Testis (tissue), 2 donors: ENCODE data around the gene TMEM174.

ENCODE experiments used
- CTCF ChIP-seq, 3 experiments: fragments of 450-650 bp in 2 of 3; fragments of 200-600 bp in 1 of 3; sonication (generic) in 1 of 3; IDR thresholded peaks; one replicate each; pipeline ENCODE4 v1.5.1; 2016 to 2019; ENCODE audit warnings: antibody characterized with exemption in 3 of 3, mild to moderate bottlenecking in 2 of 3, moderate library complexity in 1 of 3
- POLR2A ChIP-seq: fragments of 450-650 bp; IDR thresholded peaks from one replicate; pipeline ENCODE4 v1.6.1; 2017; ENCODE audit warnings: antibody characterized with exemption, mild to moderate bottlenecking, moderate library complexity

- TF ChIP-seq POLR2A (no peak), CTCF (IDR thresholded peaks at IDR 0.05) (no peak)
These were observed 32.2 kb upstream of the TMEM174 start for GRCh38 chr5:73140801-73141200.
